Non-pigmented ciliary epithelial cell (primary cell): Measurements from ENCODE around the gene POU5F2.
A peak's percentile ranks its signal among the peaks of the same experiment; 100 is the strongest.

Source experiments
- DNase-seq: peaks from one replicate; pipeline ENCODE4 v3.0.0-alpha.2; 2010; ENCODE audit warnings: low read depth

POU5F2 gene, protein sequence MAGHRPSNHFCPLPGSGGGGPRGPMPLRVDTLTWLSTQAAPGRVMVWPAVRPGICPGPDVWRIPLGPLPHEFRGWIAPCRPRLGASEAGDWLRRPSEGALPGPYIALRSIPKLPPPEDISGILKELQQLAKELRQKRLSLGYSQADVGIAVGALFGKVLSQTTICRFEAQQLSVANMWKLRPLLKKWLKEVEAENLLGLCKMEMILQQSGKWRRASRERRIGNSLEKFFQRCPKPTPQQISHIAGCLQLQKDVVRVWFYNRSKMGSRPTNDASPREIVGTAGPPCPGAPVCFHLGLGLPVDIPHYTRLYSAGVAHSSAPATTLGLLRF

DNA sequence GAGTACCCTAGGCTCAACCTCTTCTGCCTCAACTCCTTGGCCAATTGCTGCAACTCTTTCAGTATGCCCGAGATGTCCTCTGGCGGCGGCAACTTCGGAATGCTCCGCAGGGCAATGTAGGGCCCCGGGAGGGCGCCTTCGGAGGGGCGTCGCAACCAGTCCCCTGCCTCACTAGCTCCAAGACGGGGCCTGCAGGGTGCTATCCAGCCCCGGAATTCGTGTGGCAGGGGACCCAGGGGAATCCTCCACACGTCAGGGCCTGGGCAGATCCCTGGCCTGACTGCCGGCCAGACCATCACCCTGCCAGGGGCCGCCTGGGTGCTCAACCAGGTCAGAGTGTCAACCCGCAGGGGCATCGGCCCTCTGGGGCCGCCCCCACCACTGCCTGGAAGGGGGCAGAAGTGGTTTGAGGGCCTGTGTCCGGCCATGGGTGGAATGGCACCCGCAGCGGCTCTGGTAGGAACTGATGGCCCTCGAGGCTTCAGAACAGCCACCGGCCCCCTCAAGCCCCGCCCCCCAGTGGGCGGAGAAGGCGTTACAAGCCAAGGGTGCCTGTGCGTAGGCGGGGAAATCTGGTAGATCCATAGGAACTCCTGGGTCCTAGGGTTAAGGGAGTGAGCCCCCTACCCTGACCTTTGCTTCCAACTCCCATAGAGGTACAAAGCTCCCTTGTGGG is at the start of gene POU5F2:
POU5F2 (minus strand) TSS at position 465 of the 676 bp plus-strand sequence; CDS start at position 428, 37 bp downstream.
- DNase-seq = no peak

DNA sequence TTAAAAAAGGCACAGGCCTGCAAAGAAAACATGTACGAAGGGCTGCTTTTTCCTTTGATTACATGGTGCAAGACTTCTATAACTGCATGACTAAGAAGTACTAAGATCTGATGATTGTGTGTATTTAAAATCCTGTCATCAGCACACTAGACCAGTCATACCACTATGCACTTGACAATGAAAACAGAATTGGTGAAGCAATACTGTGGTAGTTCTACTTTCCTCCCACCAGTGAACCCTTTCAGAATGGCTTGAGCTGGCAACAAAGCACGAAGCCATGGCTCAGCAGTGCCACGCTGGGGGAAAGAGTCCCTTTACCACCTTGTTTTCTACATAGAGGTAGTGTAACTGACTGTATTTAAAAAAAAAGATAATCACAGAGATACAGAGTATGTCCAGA is 49.0 kb upstream of the POU5F2 start:
- no peak for DNase-seq

DNA sequence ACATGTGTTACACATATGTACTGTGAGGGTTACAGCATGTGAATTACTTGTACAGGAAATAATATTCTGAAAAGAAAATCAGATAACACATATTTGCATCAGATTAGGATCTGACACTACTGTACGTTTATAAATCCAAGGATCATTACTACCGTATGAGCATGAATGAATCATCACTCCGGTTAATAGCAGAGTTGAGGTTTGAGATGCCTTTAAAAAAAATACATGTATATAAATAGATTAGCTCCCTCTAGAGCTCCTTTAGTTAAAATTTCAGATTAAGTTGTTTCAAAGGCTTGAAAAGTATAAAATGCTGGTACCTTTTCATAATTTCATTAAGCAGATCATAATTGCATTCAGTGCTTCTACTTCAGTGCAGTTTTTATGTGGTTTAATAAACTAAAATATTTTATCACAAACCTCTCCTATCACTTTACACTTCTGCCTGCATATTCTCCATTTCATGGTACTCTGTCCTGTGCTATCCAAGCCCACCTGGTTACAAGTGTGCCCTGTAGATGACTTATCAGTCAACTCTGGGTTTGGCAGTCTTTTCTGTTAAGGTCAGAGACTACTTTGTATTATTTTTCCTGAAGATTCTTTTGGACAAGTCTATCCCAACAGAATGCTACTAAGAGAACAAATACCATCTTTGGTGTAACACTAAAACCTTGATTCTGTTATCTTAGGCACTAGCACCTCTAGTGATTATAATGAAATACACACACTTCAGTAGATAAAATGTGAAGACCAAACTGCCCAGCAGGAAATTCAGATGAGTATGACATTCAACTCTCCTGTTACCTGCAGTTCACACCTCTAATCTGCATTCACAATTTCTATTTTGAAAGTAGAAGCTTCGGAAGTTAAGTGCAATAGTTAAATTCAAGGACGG is 48.0 kb upstream of the POU5F2 start:
- peak; percentile 59 for DNase-seq

DNA sequence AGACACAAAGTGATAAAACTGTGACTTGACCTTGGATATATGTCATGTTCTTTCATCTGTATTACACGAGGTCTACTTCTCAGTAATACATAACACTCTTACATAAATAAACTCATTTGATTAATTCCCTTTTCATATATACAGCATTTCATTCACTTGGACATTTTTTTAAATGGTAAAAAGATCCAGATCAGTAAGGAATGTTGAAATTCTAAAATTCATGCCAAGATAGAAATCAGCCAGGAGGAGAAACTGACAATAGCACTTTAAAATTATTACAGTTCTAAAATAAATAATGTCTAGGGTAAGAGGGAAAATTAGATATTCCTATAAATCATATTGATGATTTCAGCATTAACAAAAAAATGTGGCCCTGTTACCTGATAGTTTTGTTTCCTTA is 46.2 kb upstream of the POU5F2 start:
- DNase-seq = no peak

DNA sequence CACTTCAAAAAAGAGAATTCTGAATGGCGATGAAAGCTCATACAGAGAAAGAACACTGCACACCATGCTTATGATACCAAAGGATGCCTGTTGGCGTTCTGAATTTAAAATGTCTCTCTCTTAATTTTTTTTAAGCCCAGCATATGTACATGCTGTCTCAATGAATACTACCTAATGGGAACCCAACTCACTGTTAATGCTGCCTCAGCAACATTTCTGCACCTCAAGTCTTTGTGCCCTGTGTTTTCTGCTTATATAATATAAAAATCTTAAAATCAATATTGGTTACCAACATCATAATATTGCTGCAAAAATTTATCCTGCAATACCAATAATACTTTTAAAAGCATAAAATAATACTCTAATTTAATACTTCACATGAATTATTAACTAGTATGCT is 44.1 kb upstream of the POU5F2 start:
- no peak for DNase-seq

DNA sequence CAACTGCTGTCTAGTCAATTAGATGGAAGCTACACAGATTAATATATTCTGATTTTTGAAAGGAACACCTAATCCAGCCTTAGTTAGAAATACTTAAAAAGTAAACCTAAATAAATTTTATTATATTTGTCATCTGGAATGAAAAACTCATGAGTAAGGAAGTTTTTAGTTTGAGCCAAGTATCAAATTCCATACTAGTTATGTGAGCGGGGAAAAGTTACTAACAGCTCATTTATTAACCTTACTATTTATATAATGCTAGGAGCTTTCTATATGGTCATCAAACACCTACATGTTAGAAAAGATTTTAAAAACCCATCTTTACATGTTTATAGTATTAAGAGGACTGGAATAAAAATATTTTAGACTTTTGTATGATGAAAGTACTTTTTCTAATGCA is 41.6 kb upstream of the POU5F2 start:
- DNase-seq = no peak

DNA sequence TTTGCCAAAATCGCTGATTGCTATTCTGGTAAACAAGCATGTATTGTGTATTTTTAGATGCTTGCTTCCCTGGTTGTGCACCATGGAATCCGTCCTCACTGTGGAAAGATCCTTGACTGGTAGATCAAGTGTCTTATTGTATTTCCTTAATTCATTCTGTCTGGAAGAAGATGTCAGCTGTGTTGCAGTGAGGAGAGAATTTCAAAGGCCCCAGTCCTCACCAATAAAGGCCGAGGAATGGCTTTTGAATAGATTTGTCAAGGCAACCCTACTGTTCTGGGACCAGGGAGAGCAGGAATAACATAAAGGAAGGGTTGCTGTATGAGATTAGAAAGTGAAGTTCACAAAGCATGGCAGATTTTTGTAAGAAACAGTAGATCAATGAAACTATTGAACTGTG is 36.2 kb upstream of the POU5F2 start:
- DNase-seq = no peak

DNA sequence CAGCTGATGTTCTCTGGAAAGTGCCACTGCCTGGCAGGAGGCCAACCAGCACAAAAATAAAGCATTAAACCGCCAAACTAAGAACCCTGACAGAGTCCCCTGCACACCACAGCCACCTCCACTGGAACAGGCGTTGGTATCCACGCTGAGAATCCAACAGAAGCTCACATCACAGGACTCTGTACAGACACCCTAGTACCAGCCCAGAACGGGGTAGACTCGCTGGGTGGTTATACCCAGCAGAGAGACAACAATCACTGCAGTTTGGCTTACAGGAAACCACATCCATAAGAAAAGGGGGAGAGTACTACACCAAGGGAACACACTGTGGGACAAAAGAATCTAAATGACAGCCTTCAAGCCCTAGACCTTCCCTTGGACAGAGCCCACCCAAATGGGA is 15.0 kb upstream of the POU5F2 start:
- DNase-seq = no peak

DNA sequence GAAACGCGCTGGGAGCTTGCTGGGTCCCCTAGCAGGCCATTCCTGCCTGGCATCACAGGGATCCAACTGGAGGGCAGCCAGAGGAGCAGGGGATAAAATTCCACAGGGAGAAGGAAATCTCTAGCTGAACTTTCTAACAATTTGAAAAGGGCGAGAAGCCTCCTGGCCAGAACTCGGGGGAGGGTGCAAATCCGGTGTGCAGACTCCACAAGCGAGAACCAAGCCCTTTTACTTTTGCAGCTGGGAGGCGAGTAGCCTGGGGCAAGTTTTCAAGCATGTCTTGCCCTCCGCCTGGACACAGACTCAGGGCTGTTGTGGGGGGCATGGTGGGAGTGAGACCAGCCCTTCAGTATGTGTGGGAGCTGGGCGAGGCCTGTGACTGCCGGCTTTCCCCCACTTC is 14.3 kb upstream of the POU5F2 start:
- no peak for DNase-seq

DNA sequence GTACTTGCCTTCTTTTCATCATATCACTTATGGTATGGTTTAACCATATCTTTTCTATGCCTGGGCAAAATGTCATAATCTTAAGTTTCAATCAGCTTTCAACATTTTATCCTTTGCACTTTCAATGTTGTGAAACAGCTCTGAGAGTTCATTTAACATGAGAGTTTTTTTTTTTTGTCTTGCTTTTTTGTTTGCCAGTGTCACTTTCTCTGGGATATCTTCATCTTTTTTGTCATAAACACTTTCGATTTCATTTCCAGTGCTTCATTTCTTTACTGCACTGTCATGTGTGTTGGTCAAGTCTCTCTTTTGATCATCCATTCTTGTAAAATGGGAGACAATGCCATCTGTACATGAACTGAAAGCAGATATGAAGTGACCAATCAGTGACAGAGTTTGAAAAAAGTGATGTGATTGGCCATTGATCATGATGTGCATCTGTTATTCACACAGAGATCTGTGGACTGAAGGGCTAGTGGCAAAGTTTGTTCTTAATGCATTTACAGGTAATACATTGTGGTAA is 7.5 kb upstream of the POU5F2 start:
- no peak for DNase-seq

DNA sequence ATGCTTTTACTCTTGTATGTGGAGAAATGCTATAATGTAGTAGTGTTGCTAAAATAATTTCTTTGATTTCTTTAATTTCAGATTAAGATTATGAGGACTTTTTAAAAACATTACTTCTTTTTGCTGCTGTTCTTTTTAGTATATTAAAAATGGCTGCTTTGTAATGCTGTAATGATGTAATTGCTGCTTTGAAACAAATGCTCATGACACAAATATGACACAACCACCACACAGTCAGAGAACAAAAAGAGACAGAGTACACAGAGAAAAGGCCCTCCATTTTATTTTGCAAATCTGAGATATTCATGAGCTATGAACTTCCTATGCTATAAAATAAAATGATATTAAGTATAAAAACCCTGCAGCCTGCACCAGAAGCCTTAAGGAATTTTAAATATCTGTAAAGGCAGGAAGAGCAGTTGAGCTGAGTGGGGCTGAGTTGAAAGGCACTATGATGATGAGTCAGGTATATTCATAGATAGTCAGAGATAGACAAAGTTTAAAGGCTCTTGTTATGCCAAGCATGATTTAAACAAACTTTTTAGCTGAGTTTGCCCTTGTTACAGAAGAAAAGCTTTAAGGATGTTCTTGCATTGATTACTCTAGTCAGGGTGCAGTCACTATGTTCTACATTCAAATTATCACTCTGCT is 5.1 kb upstream of the POU5F2 start:
- peak; percentile 18 for DNase-seq

DNA sequence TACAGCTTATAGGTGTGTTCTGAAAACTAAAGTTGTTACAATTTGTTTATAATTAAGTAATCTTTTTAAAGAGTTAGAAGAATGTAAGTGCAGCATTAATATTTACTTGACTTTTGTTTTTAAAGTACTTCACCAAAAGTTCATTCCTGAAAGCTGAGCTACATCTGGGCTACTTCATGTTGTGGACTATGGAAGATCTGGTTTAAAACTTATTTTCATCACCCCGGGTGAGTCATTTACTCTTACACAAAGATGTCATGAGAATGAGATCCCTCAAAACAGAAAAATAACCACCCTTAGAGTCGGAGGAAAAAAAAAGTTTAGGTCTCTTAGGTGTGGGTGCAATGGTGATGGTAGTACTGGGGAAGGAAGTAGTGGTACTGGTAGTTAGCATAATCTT is 5.1 kb downstream of the POU5F2 start:
- no peak for DNase-seq

DNA sequence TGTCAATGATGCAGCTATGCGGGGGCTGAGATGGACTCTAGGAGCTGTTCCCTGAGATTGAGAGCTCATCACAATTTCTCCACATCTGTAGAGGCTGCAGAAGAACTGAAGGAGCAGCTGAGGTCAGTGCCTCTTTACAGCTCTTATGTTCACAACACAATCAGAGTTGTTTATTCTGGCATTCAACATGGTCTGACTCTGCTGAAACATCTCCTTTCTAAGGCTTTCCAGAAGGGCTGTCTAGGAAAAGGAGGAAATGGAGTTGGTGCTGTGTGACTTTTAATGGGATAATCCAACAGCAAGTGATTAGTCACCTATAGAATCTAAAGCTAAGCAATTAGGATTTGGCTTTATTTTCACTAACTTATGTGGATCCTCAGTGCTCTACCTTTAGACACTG is 6.0 kb downstream of the POU5F2 start:
- no peak for DNase-seq

DNA sequence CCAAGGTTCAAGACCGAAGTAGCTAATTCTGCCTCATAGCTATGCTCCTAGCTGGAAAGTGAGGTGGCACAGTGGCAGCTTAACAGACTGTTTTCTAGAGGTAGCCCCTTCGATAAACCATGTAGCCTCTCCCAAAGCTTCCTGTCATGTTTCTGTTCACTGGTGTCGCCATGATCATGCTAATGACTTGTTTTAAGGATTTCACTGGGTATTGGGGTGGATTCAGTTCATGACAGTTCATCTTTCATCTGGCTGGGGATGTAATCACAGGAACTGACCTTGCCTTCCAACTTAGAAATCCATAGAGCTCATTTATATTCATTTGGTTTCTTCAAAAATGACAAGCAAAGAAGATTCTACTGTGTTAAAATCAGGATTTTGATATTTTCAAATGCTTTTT is 9.4 kb downstream of the POU5F2 start:
- DNase-seq = no peak

DNA sequence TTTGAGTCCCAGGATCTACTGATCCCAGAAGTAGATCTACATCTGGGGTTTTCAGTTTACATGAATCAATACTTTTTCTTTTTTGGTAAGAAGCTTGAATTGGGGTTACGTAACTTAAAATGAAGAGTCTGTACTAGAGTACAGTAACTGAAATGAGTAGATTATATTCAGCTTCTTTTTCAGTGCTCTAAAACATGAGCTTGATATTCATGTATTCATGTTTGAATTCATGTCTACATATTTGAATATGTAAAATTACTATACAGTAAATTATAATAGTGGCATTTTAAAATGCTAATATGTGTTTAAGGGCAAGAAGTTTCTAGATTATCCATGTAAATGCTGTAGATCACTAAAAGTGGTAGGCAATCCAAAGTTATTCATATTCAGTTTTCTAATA is 14.8 kb downstream of the POU5F2 start:
- DNase-seq = no peak

DNA sequence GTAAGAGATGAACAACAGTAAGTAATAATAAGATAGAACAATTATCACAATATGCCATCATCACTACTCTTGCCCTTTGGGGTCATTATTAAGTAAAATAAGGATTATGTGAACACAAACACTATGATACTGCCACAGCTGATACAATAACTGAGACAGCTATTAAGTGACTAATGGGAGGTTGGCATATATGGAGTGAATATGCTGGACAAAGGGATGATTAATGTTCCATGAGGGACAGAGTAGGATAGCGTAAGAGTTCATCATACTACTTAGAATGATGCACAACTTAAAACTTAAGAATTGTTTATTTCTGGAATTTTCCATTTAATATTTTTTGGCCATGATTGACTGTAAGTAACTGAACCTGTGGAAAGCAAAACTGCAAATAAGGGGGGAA is 16.6 kb downstream of the POU5F2 start:
- DNase-seq = no peak

DNA sequence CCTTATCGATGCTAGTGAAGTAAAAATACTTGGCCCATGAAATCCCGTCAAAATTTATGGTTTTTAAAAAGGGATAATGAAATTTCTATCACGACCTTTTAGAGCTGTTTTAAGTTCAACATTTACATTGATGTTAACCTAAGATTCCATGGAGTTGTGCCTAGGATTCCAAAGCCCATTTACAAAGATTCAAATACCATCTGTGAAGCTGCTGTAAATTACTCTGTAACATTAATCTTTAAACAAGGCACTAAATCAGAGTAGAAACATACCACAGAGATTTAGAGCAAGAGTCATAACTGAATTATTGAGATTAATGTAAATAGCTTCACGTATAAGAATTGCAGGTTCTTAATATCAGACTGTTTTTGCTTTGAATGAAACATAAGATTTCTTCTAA is 17.7 kb downstream of the POU5F2 start:
- no peak for DNase-seq

DNA sequence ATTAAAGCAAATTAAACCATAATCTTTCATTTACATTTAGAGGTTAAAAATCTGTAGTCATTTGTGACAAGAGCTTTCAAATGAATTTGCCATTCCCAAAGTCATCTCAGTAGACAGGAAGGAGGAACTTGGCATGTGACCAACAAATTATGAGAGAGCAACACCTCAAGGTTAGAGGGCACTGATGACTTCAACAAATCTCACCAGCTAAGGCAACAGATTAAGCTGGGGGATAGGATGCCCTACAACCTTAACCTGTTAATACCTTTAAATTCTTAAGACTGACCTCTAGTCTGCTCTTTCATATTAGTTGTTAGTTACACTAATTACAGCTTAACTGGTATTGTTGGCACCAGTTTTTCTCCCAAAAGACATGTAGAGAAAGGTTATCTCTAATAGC is 18.4 kb downstream of the POU5F2 start:
- no peak for DNase-seq

DNA sequence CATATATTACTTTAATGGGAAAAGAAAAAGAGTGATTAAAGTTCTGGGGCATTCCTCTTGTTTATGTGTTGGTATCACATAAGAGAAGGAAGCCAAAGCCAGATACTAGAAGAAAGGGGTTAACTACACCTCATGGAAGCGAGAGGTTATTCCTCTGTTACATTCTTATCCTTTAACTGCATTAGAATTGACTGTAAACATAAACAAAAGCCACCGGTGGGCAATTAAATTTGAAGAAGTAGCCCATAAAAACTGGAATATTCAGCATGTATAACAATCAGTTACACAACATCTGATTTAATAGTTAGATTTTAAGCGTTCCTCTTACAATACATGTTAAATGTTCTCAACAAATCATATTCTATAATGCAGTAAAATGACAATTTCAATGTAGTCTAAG is 18.8 kb downstream of the POU5F2 start:
- no peak for DNase-seq

DNA sequence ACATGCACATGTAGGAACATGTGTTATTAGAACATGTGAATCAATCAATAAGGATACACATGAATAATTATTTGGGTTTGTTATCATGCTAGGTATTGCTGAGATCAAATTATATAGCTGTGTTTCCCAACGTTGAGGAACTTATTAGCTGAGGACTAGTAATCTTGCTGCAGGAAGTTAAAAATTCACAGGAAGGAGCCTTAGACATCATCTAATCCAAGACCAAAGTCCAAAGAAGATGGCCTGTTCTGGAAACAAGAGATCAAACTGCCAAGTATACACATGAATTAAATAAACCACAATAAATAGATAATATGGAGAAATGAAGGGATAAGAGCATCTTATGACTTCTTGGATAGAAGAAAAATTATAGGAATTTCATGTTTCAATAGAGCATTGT is 19.9 kb downstream of the POU5F2 start:
- DNase-seq = no peak

DNA sequence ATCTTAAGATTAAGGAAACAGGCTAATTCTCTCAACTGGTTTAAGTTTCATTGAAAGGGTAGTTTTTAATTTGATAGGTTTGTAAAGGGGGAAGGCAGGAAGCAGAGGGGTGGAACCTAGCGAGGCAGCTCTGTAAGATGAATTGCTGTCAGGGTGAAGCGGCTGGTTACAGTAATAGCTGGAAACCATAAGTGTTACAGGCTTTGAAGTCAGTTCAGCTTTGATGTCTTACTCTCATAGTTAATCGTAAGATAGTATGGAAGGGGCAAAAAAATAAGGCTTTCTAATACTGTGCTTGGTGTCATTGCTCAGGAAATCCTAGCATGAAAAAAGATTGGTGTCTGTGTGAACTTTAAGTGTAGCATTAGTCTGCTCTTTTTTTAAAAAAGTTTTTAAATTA is 20.3 kb downstream of the POU5F2 start:
- no peak for DNase-seq

DNA sequence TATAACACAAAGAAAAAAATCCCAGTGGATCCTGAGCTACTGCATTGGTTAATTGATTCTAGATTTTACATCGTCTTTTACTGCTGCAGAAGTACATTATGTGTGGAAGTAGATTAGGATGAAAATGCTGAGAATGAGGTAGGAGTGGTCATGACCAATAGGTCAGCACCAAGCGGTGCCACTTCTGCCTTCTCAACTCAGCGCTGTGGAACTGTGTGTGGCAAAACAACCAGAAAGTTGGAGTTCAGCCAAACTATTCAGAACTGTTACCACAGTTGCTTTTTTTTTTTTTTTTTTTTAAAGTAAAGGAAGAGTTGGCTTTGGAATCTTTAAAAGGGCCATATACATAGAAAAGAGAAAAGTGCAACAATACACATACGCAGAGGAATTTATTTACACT is 24.2 kb downstream of the POU5F2 start:
- no peak for DNase-seq
